VCaP (cell line): ENCODE data around the gene KLHL2.
A peak's percentile ranks its signal among the peaks of the same experiment; 100 is the strongest.

ENCODE experiments used
- H3K27ac ChIP-seq: fragments of 450-650 bp; 2 replicates; pipeline ENCODE4 v1.5.1; 2017
- CTCF ChIP-seq: fragments of 450-650 bp; conservative IDR thresholded peaks from 2 replicates; pipeline ENCODE4 v1.5.1; 2017; ENCODE audit warnings: mild to moderate bottlenecking, moderate library complexity

The KLHL2 gene

GRCh38 chr4:165192500-165192898 lies 14.9 kb upstream of the KLHL2 start:
- no peak for TF ChIP-seq CTCF
- H3K27ac ChIP-seq = 0 out of 2 replicates have a peak overlapping the region, but pooled peaks have one; percentile 55

GRCh38 chr4:165192956-165193355 lies 14.4 kb upstream of the KLHL2 start:
- TF ChIP-seq CTCF = no peak
- H3K27ac ChIP-seq = no peak overlapping the region

- H3K27ac ChIP-seq = no peak overlapping the region
- no peak for TF ChIP-seq CTCF
Observed at GRCh38 chr4:165194368-165194767, 13.0 kb upstream of the KLHL2 start.

GRCh38 chr4:165198329-165198728 lies 9.0 kb upstream of the KLHL2 start:
- peak overlapping the region; percentile 82; the same call in 1 of the 2 replicates for H3K27ac ChIP-seq
- no peak for TF ChIP-seq CTCF

GRCh38 chr4:165199286-165199685 lies 8.1 kb upstream of the KLHL2 start:
- peak overlapping the region; percentile 82 for H3K27ac ChIP-seq
- TF ChIP-seq CTCF = no peak

- TF ChIP-seq CTCF = no peak
- H3K27ac ChIP-seq = peak overlapping the region; percentile 82
Observed at GRCh38 chr4:165199722-165200121, 7.6 kb upstream of the KLHL2 start.

- H3K27ac ChIP-seq = no peak overlapping the region
- TF ChIP-seq CTCF = no peak
Observed at GRCh38 chr4:165201806-165202205, 5.6 kb upstream of the KLHL2 start.
